ENCODE measurements around the gene RPAP3.

The RPAP3 gene

DNA sequence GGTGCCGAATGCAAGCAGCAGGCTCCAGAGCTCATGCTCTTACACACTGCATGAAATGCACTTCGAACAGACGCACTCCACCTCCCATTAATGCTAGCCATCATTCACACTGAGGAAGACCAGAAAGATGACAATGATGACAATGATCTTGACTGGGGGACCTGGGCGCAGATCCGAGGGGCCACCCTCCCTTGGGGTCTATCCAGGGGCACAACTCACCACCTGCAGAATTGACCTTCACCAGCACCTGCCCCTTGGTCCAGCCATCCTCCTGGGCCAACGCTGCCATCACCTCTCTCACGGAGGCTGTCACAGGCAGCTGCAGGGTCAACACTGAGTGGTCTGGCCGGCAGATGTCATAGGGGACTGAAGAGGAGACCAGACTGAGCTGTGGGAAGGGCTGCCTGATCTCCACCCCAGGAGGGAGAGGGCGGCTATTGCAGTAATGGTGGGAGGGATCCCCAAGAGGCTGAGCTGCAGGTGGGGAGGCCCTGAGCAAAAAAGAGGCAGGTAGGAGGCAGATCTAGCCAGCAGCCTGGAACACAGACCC is 37.6 kb upstream of the RPAP3 start:
- H3K36me3 ChIP-seq (ENCODE audit: control insufficient read depth in 5 of 5, insufficient read depth in 5 of 5, low read length in 5 of 5) = peaks cover 0 to 56% (median 34%) of the 10 kb centered on the region in 5 donors
- H3K9ac ChIP-seq (ENCODE audit: low read length in 5 of 5) = no peak overlapping the region
- H3K27ac ChIP-seq (ENCODE audit: low read depth, low read length) = no peak overlapping the region
- H3K4me1 ChIP-seq (ENCODE audit: control insufficient read depth in 5 of 5, insufficient read depth in 5 of 5, low read length in 5 of 5) = peaks cover 7 to 50% (median 24%) of the 10 kb centered on the region in 5 donors
- no peaks in the 10 kb centered on the region for H3K9me3 ChIP-seq (ENCODE audit: control insufficient read depth in 5 of 5, low read length in 5 of 5)
- no peak overlapping the region for H3K4me3 ChIP-seq (ENCODE audit: low read depth in 1 of 5, low read length in 5 of 5)
- peaks cover 0 to 7% (median 0%) of the 10 kb centered on the region in 5 donors for H3K27me3 ChIP-seq (ENCODE audit: control insufficient read depth in 5 of 5, insufficient read depth in 4 of 5, low read length in 5 of 5)

GRCh38 chr12:47742253-47742825 is 36.5 kb upstream of the RPAP3 start:
- Histone ChIP-seq H3K4me3 (ENCODE audit: low read depth in 1 of 5, low read length in 5 of 5) (no peak overlapping the region), H3K36me3 (ENCODE audit: control insufficient read depth in 5 of 5, insufficient read depth in 5 of 5, low read length in 5 of 5) (peaks cover 0 to 49% (median 24%) of the 10 kb centered on the region in 5 donors), H3K27ac (ENCODE audit: low read depth, low read length) (no peak overlapping the region), H3K27me3 (ENCODE audit: control insufficient read depth in 5 of 5, insufficient read depth in 4 of 5, low read length in 5 of 5) (peaks cover 0 to 7% (median 0%) of the 10 kb centered on the region in 5 donors), H3K9me3 (ENCODE audit: control insufficient read depth in 5 of 5, low read length in 5 of 5) (no peaks in the 10 kb centered on the region), H3K9ac (ENCODE audit: low read length in 5 of 5) (no peak overlapping the region), H3K4me1 (ENCODE audit: control insufficient read depth in 5 of 5, insufficient read depth in 5 of 5, low read length in 5 of 5) (peaks cover 8 to 61% (median 29%) of the 10 kb centered on the region in 5 donors)

GRCh38 chr12:47741340-47741703 is 35.5 kb upstream of the RPAP3 start:
- Histone ChIP-seq H3K4me3 (ENCODE audit: low read depth in 1 of 5, low read length in 5 of 5) (no peak overlapping the region), H3K4me1 (ENCODE audit: control insufficient read depth in 5 of 5, insufficient read depth in 5 of 5, low read length in 5 of 5) (peaks cover 11 to 71% (median 39%) of the 10 kb centered on the region in 5 donors), H3K27me3 (ENCODE audit: control insufficient read depth in 5 of 5, insufficient read depth in 4 of 5, low read length in 5 of 5) (peaks cover 0 to 3% (median 0%) of the 10 kb centered on the region in 5 donors), H3K27ac (ENCODE audit: low read depth, low read length) (no peak overlapping the region), H3K9ac (ENCODE audit: low read length in 5 of 5) (no peak overlapping the region), H3K9me3 (ENCODE audit: control insufficient read depth in 5 of 5, low read length in 5 of 5) (no peaks in the 10 kb centered on the region), H3K36me3 (ENCODE audit: control insufficient read depth in 5 of 5, insufficient read depth in 5 of 5, low read length in 5 of 5) (peaks cover 0 to 39% (median 13%) of the 10 kb centered on the region in 5 donors)

GRCh38 chr12:47740606-47741339 is 34.9 kb upstream of the RPAP3 start:
- no peak overlapping the region for H3K4me3 ChIP-seq (ENCODE audit: low read depth in 1 of 5, low read length in 5 of 5)
- H3K9me3 ChIP-seq (ENCODE audit: control insufficient read depth in 5 of 5, low read length in 5 of 5) = no peaks in the 10 kb centered on the region
- H3K4me1 ChIP-seq (ENCODE audit: control insufficient read depth in 5 of 5, insufficient read depth in 5 of 5, low read length in 5 of 5) = peaks cover 17 to 76% (median 44%) of the 10 kb centered on the region in 5 donors
- peak overlapping the region in 2 of 5 donors; percentile 23 to 39 for H3K9ac ChIP-seq (ENCODE audit: low read length in 5 of 5)
- H3K27ac ChIP-seq (ENCODE audit: low read depth, low read length) = peak overlapping the region; percentile 57
- peaks cover 0 to 33% (median 11%) of the 10 kb centered on the region in 5 donors for H3K36me3 ChIP-seq (ENCODE audit: control insufficient read depth in 5 of 5, insufficient read depth in 5 of 5, low read length in 5 of 5)
- peaks cover 0 to 3% (median 0%) of the 10 kb centered on the region in 5 donors for H3K27me3 ChIP-seq (ENCODE audit: control insufficient read depth in 5 of 5, insufficient read depth in 4 of 5, low read length in 5 of 5)

GRCh38 chr12:47739979-47740378 is 34.1 kb upstream of the RPAP3 start:
- peaks cover 20 to 84% (median 52%) of the 10 kb centered on the region in 5 donors for H3K4me1 ChIP-seq (ENCODE audit: control insufficient read depth in 5 of 5, insufficient read depth in 5 of 5, low read length in 5 of 5)
- H3K36me3 ChIP-seq (ENCODE audit: control insufficient read depth in 5 of 5, insufficient read depth in 5 of 5, low read length in 5 of 5) = peaks cover 0 to 27% (median 11%) of the 10 kb centered on the region in 5 donors
- H3K9ac ChIP-seq (ENCODE audit: low read length in 5 of 5) = peak overlapping the region in 1 of 5 donors; percentile 23
- no peak overlapping the region for H3K4me3 ChIP-seq (ENCODE audit: low read depth in 1 of 5, low read length in 5 of 5)
- H3K9me3 ChIP-seq (ENCODE audit: control insufficient read depth in 5 of 5, low read length in 5 of 5) = no peaks in the 10 kb centered on the region
- no peak overlapping the region for H3K27ac ChIP-seq (ENCODE audit: low read depth, low read length)
- peaks cover 0 to 3% (median 0%) of the 10 kb centered on the region in 5 donors for H3K27me3 ChIP-seq (ENCODE audit: control insufficient read depth in 5 of 5, insufficient read depth in 4 of 5, low read length in 5 of 5)

- Histone ChIP-seq H3K9me3 (ENCODE audit: control insufficient read depth in 5 of 5, low read length in 5 of 5) (no peaks in the 10 kb centered on the region), H3K9ac (ENCODE audit: low read length in 5 of 5) (no peak overlapping the region), H3K4me1 (ENCODE audit: control insufficient read depth in 5 of 5, insufficient read depth in 5 of 5, low read length in 5 of 5) (peaks cover 20 to 91% (median 59%) of the 10 kb centered on the region in 5 donors), H3K4me3 (ENCODE audit: low read depth in 1 of 5, low read length in 5 of 5) (no peak overlapping the region), H3K27me3 (ENCODE audit: control insufficient read depth in 5 of 5, insufficient read depth in 4 of 5, low read length in 5 of 5) (peaks cover 0 to 3% (median 0%) of the 10 kb centered on the region in 5 donors), H3K27ac (ENCODE audit: low read depth, low read length) (no peak overlapping the region), H3K36me3 (ENCODE audit: control insufficient read depth in 5 of 5, insufficient read depth in 5 of 5, low read length in 5 of 5) (peaks cover 0 to 23% (median 11%) of the 10 kb centered on the region in 5 donors)
Observed at GRCh38 chr12:47739297-47739696, 33.5 kb upstream of the RPAP3 start.

DNA sequence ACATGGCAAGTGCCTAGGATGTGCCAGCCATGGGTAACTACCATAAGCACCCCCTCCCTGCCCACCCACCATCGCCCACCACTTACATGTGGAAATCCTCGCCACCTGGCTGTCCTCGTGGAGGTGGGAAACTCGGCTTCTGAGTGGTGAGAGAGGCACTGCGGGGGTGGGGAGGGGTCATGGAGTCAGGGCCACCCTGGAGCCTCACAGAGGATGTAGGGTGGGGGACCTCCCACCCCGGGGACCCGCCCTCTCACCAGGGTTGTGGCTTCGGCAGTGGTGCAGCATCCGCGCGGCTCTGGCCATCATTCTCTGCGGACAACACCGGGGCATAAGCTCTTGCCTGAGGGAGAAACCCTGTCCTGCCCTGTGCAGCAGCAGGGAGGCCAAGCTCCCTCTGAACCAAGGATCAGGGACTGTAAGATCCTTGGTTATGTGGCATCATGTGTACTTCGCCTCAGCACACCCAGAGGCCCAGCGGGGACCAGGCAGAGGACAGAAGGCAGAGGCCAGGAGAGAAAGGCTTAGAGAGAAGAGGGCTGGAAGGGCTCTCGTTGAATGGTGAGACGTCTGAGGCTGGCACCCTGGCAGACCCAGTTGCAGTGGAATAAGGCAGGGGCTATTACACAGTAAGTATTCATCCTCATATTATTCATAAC is 32.2 kb upstream of the RPAP3 start:
- Histone ChIP-seq H3K27me3 (ENCODE audit: control insufficient read depth in 5 of 5, insufficient read depth in 4 of 5, low read length in 5 of 5) (peaks cover 0 to 1% (median 0%) of the 10 kb centered on the region in 5 donors), H3K4me1 (ENCODE audit: control insufficient read depth in 5 of 5, insufficient read depth in 5 of 5, low read length in 5 of 5) (peaks cover 20 to 95% (median 60%) of the 10 kb centered on the region in 5 donors)

DNA sequence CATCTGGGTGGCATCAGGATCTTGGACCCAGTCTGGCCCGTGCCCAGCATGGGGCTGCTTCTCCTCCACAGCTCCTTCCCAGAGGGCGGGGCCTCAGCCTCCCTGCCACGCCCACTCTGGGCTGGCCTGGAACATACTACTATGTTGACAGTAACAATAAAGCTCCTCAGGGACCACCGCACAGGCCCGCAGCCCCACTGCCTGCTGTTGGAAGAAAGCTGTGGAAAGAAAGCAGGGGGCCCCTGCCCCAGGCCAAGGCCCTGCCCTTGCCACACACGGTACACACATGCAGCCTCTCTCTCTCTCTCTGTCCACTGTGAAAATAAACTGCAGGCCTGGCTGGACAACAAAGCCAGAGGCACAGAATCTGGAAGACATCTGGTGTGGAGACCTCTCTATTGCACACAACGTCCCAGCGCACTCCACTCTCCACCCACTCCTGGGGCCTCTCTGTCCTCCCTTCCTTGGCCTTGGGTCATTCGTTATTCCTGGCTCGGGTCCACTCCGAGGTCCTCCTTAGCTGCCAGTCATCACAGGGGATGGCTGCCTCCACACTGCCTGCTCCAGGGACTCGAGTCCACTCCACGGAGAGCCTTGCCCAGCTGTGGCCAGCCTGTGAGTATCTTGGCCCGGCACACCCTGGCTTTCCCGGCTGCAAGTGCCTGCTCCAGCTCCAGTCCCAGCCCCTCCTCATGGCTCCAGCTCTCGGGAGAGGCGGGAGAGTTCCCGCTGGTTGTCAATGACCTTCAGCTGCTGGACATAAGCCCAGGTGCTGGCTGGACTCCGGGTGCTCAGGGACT is 31.2 kb upstream of the RPAP3 start:
- Histone ChIP-seq H3K27me3 (ENCODE audit: control insufficient read depth in 5 of 5, insufficient read depth in 4 of 5, low read length in 5 of 5) (no peaks in the 10 kb centered on the region), H3K27ac (ENCODE audit: low read depth, low read length) (peak overlapping the region; percentile 50), H3K4me3 (ENCODE audit: low read depth in 1 of 5, low read length in 5 of 5) (peak overlapping the region in 3 of 5 donors; percentile 2 to 14 (median 11)), H3K36me3 (ENCODE audit: control insufficient read depth in 5 of 5, insufficient read depth in 5 of 5, low read length in 5 of 5) (peaks cover 0 to 17% (median 5%) of the 10 kb centered on the region in 5 donors), H3K4me1 (ENCODE audit: control insufficient read depth in 5 of 5, insufficient read depth in 5 of 5, low read length in 5 of 5) (peaks cover 20 to 96% (median 60%) of the 10 kb centered on the region in 5 donors), H3K9me3 (ENCODE audit: control insufficient read depth in 5 of 5, low read length in 5 of 5) (no peaks in the 10 kb centered on the region), H3K9ac (ENCODE audit: low read length in 5 of 5) (peak overlapping the region in 1 of 5 donors; percentile 6)

More for the DNA sequence above, 32.2 kb upstream of the RPAP3 start:
- Histone ChIP-seq H3K36me3 (ENCODE audit: control insufficient read depth in 5 of 5, insufficient read depth in 5 of 5, low read length in 5 of 5) (peaks cover 0 to 17% (median 5%) of the 10 kb centered on the region in 5 donors), H3K27ac (ENCODE audit: low read depth, low read length) (peak overlapping the region; percentile 50), H3K9ac (ENCODE audit: low read length in 5 of 5) (no peak overlapping the region), H3K4me3 (ENCODE audit: low read depth in 1 of 5, low read length in 5 of 5) (no peak overlapping the region), H3K9me3 (ENCODE audit: control insufficient read depth in 5 of 5, low read length in 5 of 5) (no peaks in the 10 kb centered on the region)

- no peak overlapping the region for H3K9ac ChIP-seq (ENCODE audit: low read length in 5 of 5)
- no peaks in the 10 kb centered on the region for H3K9me3 ChIP-seq (ENCODE audit: control insufficient read depth in 5 of 5, low read length in 5 of 5)
- no peaks in the 10 kb centered on the region for H3K27me3 ChIP-seq (ENCODE audit: control insufficient read depth in 5 of 5, insufficient read depth in 4 of 5, low read length in 5 of 5)
- peak overlapping the region in 1 of 5 donors; percentile 14 for H3K4me3 ChIP-seq (ENCODE audit: low read depth in 1 of 5, low read length in 5 of 5)
- H3K36me3 ChIP-seq (ENCODE audit: control insufficient read depth in 5 of 5, insufficient read depth in 5 of 5, low read length in 5 of 5) = peaks cover 0 to 17% (median 5%) of the 10 kb centered on the region in 5 donors
- peak overlapping the region; percentile 50 for H3K27ac ChIP-seq (ENCODE audit: low read depth, low read length)
- H3K4me1 ChIP-seq (ENCODE audit: control insufficient read depth in 5 of 5, insufficient read depth in 5 of 5, low read length in 5 of 5) = peaks cover 20 to 92% (median 58%) of the 10 kb centered on the region in 5 donors
Observed at GRCh38 chr12:47736216-47736615, 30.4 kb upstream of the RPAP3 start.

Measured in subcutaneous abdominal adipose tissue (tissue), 5 donors.